ENCODE results near the gene IFT172.

DNA sequence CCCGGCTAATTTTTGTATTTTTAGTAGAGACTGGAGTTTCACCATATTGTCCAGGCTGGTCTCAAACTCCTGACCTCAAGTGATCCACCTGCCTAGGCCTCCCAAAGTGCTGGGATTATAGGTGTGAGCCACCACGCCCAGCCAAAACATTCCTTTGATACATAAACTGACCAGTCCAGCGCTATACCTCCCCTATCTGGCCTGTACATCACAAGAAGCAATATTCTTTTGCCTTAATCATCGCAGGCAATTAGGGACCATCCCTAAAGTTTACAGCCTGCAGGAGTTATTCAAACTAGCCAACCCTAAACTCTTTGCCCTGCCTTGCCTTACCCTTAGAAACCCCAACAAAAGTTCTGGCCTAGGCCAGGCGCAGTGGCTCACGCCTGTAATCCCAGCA, 73.4 kb downstream of the IFT172 start:
- TF ChIP-seq POLR2A (IDR thresholded peaks at IDR 0.05) (no peak), CTCF (IDR thresholded peaks at IDR 0.05) (no peak)

Data from body of pancreas (tissue), 4 donors.